ENCODE measurements around the gene SPATA31D3.
"Not testable (repeated sequence)": the region's sequence is repeated elsewhere in the genome, so short reads cannot be mapped to it uniquely, and the experiment has no call there.

Gene SPATA31D3

GRCh38 chr9:81979196-81979595 is 35.9 kb downstream of the SPATA31D3 start:
- DNase-seq (ENCODE audit: low read depth in 2 of 2), result no peak

- DNase-seq (ENCODE audit: low read depth in 2 of 2), result no peak
Observed at GRCh38 chr9:81980568-81980967, 37.3 kb downstream of the SPATA31D3 start.

- no peak for DNase-seq (ENCODE audit: low read depth in 2 of 2)
Observed at GRCh38 chr9:81981883-81982282, 38.6 kb downstream of the SPATA31D3 start.

GRCh38 chr9:81984928-81985327 is 41.6 kb downstream of the SPATA31D3 start:
- DNase-seq (ENCODE audit: low read depth in 2 of 2), result no peak

- no peak for DNase-seq (ENCODE audit: low read depth in 2 of 2)
Observed at GRCh38 chr9:81986051-81986450, 42.8 kb downstream of the SPATA31D3 start.

GRCh38 chr9:81988472-81988871 is 45.2 kb downstream of the SPATA31D3 start, which contains the start of gene SPATA31D1:
SPATA31D1 (plus strand) TSS chr9:81988772; CDS start chr9:81988819, 47 bp downstream.
- DNase-seq (ENCODE audit: low read depth in 2 of 2), result not testable (repeated sequence)

GRCh38 chr9:81989700-81990099 is 46.4 kb downstream of the SPATA31D3 start:
- DNase-seq (ENCODE audit: low read depth in 2 of 2), result no peak

- DNase-seq (ENCODE audit: low read depth in 2 of 2), result no peak
Observed at GRCh38 chr9:81993656-81994055, 50.4 kb downstream of the SPATA31D3 start.

Data from activated CD8-positive, alpha-beta memory T cell treated with anti-CD3 and anti-CD28 coated beads for 4 hours (primary cell).